ENCODE measurements around the gene ZNF23. TPM values are rescaled to one million over a fixed set of nuclear protein-coding genes. Genes with fewer than 3 reads are reported as not detected.
A peak's percentile ranks its signal among the peaks of the same experiment; 100 is the strongest.

ZNF23 gene
- total and polyA plus RNA-seq, 10 of the 15 experiments (the other 5 are each of a cell fraction or from before 2014, with no cell fraction given): 3.6 to 11.5 (median 8.7) TPM

GRCh38 chr16:71484006-71484893 lies 22.2 kb upstream of the ZNF23 start (continued):
- TF ChIP-seq, protein P1, sequence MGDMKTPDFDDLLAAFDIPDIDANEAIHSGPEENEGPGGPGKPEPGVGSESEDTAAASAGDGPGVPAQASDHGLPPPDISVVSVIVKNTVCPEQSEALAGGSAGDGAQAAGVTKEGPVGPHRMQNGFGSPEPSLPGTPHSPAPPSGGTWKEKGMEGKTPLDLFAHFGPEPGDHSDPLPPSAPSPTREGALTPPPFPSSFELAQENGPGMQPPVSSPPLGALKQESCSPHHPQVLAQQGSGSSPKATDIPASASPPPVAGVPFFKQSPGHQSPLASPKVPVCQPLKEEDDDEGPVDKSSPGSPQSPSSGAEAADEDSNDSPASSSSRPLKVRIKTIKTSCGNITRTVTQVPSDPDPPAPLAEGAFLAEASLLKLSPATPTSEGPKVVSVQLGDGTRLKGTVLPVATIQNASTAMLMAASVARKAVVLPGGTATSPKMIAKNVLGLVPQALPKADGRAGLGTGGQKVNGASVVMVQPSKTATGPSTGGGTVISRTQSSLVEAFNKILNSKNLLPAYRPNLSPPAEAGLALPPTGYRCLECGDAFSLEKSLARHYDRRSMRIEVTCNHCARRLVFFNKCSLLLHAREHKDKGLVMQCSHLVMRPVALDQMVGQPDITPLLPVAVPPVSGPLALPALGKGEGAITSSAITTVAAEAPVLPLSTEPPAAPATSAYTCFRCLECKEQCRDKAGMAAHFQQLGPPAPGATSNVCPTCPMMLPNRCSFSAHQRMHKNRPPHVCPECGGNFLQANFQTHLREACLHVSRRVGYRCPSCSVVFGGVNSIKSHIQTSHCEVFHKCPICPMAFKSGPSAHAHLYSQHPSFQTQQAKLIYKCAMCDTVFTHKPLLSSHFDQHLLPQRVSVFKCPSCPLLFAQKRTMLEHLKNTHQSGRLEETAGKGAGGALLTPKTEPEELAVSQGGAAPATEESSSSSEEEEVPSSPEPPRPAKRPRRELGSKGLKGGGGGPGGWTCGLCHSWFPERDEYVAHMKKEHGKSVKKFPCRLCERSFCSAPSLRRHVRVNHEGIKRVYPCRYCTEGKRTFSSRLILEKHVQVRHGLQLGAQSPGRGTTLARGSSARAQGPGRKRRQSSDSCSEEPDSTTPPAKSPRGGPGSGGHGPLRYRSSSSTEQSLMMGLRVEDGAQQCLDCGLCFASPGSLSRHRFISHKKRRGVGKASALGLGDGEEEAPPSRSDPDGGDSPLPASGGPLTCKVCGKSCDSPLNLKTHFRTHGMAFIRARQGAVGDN (IDR thresholded peaks at IDR 0.05): peak; percentile 60
- TF ChIP-seq CHD1 (IDR thresholded peaks at IDR 0.05; ENCODE audit: low read depth, low read length): no peak
- peak; percentile 74 for TF ChIP-seq NR2C1 (IDR thresholded peaks at IDR 0.05)
- peak; percentile 46; the same call in 1 of the 2 replicates for TF ChIP-seq IRF4 (IDR thresholded peaks at IDR 0.05; ENCODE audit: low read depth, low read length)
- TF ChIP-seq RFX5 (IDR thresholded peaks at IDR 0.05; ENCODE audit: low read depth, low read length): no peak
- no peak for TF ChIP-seq ETV6 (conservative IDR thresholded peaks at IDR 0.05 in 1 of 2, IDR thresholded peaks at IDR 0.05 in 1 of 2; ENCODE audit: borderline replicate concordance in 1 of 2, low read depth in 1 of 2)
- TF ChIP-seq, protein P2, sequence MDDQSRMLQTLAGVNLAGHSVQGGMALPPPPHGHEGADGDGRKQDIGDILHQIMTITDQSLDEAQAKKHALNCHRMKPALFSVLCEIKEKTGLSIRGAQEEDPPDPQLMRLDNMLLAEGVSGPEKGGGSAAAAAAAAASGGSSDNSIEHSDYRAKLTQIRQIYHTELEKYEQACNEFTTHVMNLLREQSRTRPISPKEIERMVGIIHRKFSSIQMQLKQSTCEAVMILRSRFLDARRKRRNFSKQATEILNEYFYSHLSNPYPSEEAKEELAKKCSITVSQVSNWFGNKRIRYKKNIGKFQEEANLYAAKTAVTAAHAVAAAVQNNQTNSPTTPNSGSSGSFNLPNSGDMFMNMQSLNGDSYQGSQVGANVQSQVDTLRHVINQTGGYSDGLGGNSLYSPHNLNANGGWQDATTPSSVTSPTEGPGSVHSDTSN (IDR thresholded peaks at IDR 0.05; ENCODE audit: insufficient replicate concordance, low read depth, low read length): no peak
- TF ChIP-seq CHD4 (IDR thresholded peaks at IDR 0.05): no peak
- no peak for TF ChIP-seq NRF1 (conservative IDR thresholded peaks at IDR 0.05; ENCODE audit: low read depth, low read length)
- no peak for TF ChIP-seq FOXK2 (IDR thresholded peaks at IDR 0.05)
- TF ChIP-seq, protein P3, sequence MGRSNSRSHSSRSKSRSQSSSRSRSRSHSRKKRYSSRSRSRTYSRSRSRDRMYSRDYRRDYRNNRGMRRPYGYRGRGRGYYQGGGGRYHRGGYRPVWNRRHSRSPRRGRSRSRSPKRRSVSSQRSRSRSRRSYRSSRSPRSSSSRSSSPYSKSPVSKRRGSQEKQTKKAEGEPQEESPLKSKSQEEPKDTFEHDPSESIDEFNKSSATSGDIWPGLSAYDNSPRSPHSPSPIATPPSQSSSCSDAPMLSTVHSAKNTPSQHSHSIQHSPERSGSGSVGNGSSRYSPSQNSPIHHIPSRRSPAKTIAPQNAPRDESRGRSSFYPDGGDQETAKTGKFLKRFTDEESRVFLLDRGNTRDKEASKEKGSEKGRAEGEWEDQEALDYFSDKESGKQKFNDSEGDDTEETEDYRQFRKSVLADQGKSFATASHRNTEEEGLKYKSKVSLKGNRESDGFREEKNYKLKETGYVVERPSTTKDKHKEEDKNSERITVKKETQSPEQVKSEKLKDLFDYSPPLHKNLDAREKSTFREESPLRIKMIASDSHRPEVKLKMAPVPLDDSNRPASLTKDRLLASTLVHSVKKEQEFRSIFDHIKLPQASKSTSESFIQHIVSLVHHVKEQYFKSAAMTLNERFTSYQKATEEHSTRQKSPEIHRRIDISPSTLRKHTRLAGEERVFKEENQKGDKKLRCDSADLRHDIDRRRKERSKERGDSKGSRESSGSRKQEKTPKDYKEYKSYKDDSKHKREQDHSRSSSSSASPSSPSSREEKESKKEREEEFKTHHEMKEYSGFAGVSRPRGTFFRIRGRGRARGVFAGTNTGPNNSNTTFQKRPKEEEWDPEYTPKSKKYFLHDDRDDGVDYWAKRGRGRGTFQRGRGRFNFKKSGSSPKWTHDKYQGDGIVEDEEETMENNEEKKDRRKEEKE (IDR thresholded peaks at IDR 0.05): no peak
- TF ChIP-seq CBX5 (IDR thresholded peaks at IDR 0.05; ENCODE audit: low read depth): no peak
- TF ChIP-seq CBX3 (IDR thresholded peaks at IDR 0.05; ENCODE audit: borderline replicate concordance, low read depth): no peak
- TF ChIP-seq HDAC2 (IDR thresholded peaks at IDR 0.05): no peak
- no peak for TF ChIP-seq SUZ12 (IDR thresholded peaks at IDR 0.05; ENCODE audit: unreplicated experiment)
- TF ChIP-seq RCOR1 (conservative IDR thresholded peaks at IDR 0.05; ENCODE audit: low read depth, low read length): peak; percentile 72; the same call in 1 of the 2 replicates
- TF ChIP-seq MXI1 (IDR thresholded peaks at IDR 0.05; ENCODE audit: low read depth, low read length): no peak
- TF ChIP-seq RELA (IDR thresholded peaks at IDR 0.05; ENCODE audit: borderline replicate concordance, partially characterized antibody): no peak
- TF ChIP-seq ZNF217 (IDR thresholded peaks at IDR 0.05): no peak
- TF ChIP-seq JUND (IDR thresholded peaks at IDR 0.05; ENCODE audit: low read depth, low read length): no peak
- peak; percentile 66 for TF ChIP-seq HCFC1 (IDR thresholded peaks at IDR 0.05; ENCODE audit: low read length)

Measured in GM12878 (cell line).